Caki2 (cell line): ENCODE measurements around the gene CDK11B. TPM values are rescaled to one million over a fixed set of nuclear protein-coding genes. Genes with fewer than 3 reads are reported as not detected.
"Not testable (repeated sequence)": the region's sequence is repeated elsewhere in the genome, so short reads cannot be mapped to it uniquely, and the experiment has no call there.

Experiments
- DNase-seq: peaks from one replicate; pipeline ENCODE4 v3.0.0-alpha.2; 2015; ENCODE audit warnings: low read depth
- in situ Hi-C: cut with HindIII; loops from 2 replicates; pipeline ENCODE4 v1.10.0; 2016; ENCODE audit warnings: low sequenced_read_pairs, low pct_unique_long_range_greater_than_20kb, mixed read lengths
- total RNA-seq: library from RNA; depleted of rRNA; stranded (reverse); fragments of >200 nt; shearing (Covaris generic); gene quantifications from 2 replicates; pipeline ENCODE4 v1.2.3, GENCODE V29; 2014; ENCODE audit warnings: low replicate concordance

The CDK11B gene
- total RNA-seq, 1 experiment from 2014 or later = 5.5 TPM

DNA sequence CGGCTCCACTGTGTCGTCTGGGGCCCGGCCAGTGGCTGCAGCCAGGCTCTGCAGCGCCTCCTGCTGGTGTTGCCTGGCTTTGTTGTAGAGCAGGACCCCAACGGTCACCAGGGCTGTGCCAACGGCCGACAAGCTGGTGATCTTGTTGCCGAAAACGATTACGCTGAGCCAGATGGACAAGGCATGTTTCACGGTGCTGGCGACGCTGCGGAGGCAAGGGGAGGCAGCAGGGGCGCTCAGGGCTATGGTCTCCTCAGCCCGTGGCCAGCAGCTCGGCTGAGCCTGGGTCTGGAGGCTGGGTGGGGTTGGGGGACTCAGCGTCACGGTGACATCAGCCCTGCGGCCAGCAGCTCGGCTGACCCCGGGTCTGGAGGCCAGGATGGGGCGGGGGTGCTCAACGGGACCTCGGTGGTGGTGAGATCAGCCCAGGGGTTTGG is 7.0 kb upstream of the CDK11B start:
- in situ Hi-C loops = no loop called here
- no peak for DNase-seq

DNA sequence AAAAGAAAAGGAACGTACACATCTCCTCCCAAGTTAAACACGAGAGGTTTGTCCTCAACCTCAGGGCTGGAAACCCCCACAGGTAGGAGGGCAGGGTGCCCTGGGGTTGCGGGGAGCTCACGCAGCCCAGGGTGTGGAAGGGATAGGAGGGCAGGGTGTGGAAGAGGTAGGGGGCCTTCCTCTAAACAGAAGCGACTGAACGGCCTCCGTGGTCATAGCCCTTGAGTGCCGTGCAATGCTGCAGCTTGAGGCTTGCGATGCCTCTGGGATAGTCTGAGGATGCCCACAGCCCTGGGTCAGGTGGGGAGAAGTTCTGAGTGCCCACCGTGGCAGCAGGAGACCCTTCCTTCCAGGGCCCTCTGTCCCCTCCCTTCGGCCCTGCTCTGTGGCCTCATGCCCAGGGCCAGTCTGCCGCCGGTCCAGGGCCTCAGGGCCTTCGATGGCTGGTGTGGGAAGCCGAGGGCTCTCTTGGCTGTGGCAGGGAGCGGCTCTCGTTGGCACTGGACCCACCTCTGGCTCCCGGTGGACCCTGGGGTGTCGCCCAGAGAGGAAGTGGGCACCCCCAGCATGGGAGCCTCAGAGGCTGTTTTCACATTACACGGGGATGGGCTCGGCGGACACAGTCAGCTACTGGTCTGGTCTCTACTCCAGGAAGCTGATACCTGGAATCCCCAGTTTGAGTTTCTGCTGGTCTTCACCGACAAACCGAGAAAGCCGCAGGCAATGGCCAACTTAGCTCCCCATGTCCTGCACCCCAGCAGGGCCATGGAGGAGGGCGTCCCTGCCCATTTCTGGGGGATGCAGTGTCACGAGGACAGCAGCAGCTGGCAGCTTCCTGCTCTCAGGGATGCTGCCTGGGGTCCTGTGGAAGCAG is 6.4 kb upstream of the CDK11B start:
- in situ Hi-C loops = no loop called here
- DNase-seq = no peak

DNA sequence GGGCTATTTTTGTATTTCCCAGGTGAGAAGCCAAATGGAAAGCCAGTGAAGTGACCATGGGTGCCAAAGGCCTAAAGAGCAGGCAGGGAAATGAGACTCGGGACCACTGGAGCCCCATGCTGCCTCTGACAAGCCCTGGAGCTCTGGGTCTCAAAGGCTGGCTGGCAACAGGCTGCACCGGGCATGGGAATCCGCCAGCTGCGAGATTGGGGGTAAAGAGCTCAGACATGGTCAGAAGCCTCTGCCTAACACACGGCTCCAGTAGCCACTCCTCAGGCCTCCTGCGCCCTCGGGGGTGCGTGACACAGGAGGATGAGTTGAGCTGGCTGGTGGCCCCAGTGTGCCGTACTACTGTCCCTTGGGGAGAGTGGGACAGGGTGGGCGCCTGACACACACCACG is 5.5 kb upstream of the CDK11B start:
- DNase-seq, in situ Hi-C loops: not testable (repeated sequence)

DNA sequence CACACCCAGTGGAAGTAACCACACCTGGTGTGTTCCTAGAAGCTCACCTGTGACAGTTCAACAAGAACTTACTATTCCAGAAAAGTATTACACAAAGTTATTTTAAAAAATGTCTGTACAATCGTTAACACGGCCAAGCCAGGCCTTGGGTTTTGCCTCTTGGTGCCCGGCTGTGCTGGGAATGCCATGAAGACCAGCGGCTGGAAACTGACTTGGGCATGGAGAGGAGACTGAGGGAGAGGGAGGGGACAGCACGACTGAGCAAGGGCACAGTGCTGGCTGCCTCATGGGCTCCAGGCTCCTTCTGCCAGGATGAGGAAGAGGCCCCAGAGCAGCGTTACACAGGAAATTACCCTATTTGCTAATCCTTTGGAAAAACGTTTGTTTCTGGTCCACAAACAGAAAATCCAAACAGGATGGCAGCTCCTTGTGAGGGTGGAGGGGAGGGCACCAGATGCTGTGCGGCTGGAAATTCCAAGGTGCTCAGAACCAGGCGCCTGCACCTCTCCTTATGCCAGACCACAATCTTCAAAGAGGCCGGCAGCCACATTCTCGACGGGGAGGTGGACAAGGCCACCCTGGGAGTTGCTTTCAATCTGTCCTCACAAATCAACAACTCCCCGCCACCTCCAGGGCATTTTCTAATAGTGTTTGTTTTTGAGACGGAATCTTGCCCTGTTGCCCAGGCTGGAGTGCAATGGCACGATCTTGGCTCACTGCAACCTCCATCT is 4.2 kb upstream of the CDK11B start:
- DNase-seq, in situ Hi-C loops: not testable (repeated sequence)

DNA sequence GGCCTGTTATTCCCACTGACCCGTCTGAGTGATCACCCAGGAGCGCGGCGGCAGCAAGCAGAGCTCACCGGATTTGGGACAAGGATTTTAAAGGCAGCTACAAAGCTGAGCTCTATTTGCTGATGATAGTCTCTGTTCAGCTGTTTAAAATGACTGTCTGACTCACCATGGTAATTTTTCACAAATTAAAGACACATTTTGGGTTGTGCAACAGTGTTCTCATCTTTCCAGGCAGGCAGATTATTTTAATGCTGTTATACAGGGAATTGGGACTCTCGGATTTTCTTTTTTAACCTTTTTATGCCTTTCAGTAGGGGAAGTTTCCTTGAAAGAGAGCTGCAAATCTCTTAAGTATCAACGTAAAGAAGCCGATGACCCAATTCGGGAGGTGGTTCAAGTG is 3.6 kb upstream of the CDK11B start:
- in situ Hi-C loops, DNase-seq: not testable (repeated sequence)

DNA sequence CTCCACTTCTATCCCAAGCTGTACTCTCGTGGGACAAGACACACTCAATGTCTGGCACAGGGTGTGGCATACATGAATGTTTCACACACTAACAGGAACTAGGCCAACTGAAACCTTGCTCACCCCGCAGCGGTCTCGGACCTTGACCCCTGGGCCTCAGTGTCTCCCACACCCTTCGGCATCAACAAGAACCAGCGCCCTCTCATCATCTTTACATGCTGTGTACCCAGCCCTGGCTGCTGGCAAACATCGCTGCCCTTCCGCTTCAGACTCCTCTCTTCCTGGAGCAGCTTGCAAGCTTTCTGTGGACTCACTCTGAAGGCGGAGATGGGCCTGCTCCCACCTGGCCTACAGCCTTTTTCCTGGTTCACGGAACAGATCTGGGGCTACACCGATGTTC is 10.5 kb downstream of the CDK11B start:
- in situ Hi-C loops, DNase-seq: not testable (repeated sequence)

DNA sequence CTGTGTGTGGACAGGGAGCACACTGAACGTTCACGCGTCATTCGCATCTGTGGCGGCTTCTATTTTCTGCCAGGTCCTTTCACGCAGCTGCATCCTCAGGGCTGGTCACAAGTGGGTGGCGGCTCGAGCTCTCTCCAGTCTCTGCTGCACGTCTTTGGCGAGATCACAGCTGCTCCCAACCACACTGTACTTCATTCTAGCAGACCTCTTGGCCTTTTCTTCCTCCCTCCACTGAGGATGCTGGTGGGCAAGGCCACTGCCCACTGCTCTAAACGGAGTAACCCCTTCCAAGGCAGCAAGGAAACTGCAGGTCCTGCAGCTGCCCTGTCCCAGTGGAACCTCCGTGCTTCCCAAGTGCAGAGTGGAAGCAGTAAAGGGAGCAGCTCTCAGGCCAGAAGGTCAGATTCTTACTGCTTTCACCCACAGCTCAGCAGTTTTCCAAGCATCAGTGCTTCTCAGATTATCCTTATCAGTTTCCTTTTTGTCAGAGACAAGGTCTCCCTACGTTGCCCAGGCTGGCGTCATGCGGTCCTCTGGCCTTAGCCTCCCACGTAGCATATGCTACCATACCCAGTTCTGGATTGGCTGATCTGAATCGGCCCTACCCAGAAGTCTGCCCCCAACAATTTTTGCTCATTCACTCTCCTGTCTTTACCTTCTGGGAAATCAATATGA is 11.1 kb downstream of the CDK11B start:
- DNase-seq, in situ Hi-C loops: not testable (repeated sequence)

DNA sequence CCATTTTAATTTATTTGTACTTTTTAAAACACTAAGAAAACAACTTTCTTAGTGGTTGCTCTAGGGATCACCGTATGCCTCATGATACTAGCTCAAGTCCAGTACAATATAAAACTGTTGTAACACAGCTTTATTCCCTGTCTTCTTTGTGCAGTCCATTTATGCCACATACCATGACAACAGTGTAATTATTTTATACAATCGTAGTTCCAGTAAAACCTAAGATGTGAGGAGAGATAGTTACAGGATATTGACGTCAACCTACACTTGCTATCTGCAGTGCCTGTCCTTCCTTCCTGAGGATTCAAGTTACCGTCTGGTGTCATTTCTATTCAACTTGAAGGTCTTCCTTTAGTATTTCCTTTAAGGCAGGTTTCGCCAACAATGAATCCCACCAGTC is 12.5 kb downstream of the CDK11B start:
- in situ Hi-C loops, DNase-seq: not testable (repeated sequence)

DNA sequence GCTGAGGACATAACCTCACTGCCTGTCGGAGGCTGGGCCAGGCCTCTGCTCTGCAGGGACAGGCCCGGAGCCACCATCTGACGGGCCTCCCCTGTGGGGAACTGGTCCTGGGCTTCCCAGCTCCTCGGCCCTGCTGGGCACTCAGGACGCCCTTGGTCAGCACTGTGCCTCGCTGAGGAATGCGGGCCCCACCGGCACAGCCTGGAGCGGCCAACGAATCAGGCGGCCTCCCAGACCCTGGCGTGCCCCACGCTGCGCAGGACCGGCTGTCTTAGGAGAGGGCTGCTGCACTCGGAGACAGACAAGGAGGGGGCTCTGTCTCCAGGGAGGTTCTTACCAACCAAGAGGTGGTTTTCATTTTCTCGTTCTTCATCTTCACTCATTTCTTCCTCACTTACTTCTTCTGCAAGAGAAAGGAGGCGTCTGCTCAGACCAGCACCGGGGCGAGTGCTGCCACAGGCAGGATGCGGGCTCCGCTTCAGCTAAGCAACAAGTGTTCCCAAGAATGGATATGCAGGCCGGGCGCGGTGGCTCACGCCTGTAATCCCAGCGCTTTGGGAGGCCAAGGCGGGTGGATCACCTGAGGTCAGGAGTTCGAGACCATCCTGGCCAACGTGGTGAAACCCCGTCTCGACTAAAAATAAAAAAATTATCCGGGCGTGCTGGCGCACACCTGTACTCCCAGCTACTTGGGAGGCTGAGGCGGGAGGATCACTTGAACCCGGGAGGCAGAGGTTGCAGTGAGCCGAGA is 17.9 kb downstream of the CDK11B start:
- in situ Hi-C loops, DNase-seq: not testable (repeated sequence)

DNA sequence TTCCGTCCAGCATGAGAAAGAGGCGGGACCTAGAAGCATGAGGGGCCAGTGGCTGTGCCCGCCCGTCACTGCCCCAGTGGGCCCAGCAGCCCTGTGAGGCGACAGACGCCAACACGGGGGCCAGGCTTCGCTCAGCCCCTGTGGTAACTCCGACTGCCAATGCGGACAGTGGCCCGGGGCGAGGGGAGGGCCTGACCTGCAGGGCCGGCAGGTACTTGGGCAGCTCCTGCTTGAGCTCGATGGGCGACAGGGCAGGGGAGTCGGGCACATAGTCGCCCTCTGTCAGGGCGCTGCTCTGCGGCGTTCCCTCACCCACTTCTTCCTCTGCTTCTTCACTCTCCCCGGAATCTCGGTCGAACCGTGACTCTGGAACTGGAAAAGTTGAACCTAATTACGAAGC is 18.7 kb downstream of the CDK11B start:
- in situ Hi-C loops, DNase-seq: not testable (repeated sequence)

DNA sequence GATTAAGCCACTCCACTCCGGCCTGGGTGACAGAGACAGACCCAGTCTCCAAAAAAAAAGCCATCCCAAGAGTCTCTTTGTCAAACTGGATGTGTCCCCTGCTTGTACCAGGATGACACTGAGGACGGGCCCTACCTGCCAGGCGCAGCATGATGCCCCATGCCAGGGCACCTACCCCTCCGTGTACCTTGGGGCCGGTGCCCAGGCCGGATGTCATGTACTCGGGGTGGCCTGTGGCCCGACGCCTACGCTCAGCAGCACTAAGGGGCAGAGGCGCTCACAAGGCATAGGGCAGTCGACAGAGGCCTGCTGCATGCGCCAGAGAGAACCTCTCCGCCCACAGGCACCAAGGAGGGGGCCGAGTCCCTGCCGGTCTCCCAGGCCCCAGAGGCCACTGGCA is 19.4 kb downstream of the CDK11B start:
- in situ Hi-C loops, DNase-seq: not testable (repeated sequence)

DNA sequence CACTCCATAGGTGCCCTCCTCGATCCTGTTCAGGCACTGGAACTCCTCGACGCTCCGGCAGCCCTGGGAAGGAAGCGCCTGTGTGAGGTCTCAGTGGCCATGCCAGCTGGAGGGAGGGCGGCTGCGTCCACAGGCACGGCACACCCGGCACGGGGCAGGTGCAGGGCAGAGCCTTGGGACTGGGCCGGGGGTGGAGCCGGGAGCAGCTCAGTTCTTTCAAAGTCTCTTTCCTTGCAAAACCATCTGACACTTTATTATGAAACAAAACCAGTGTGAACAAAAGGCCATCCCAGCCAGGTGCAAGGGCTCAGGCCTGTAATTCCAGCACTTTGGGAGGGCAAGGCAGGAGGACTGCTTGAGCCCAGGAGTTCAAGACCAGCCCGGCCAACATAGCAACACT is 20.3 kb downstream of the CDK11B start:
- in situ Hi-C loops, DNase-seq: not testable (repeated sequence)

DNA sequence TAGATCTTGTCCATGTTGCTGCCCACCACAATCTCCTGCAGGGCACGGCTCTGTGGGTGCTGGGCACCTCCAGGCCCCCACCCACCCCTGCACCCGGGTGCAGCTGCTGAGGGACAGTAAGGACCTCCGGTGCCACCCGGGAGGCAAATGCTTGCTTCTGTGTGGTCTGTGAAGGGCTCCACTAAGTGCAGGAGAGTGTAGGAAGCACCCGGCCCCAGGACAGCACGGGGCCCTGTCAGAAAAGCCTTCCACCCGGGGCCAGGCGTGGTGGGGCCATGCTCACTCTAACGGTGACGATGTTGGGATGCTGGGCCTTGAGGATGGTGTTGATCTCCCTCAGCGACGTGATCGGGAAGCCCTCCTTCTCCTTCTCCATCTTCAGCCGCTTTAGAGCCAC is 21.3 kb downstream of the CDK11B start:
- in situ Hi-C loops = not testable (repeated sequence)

DNA sequence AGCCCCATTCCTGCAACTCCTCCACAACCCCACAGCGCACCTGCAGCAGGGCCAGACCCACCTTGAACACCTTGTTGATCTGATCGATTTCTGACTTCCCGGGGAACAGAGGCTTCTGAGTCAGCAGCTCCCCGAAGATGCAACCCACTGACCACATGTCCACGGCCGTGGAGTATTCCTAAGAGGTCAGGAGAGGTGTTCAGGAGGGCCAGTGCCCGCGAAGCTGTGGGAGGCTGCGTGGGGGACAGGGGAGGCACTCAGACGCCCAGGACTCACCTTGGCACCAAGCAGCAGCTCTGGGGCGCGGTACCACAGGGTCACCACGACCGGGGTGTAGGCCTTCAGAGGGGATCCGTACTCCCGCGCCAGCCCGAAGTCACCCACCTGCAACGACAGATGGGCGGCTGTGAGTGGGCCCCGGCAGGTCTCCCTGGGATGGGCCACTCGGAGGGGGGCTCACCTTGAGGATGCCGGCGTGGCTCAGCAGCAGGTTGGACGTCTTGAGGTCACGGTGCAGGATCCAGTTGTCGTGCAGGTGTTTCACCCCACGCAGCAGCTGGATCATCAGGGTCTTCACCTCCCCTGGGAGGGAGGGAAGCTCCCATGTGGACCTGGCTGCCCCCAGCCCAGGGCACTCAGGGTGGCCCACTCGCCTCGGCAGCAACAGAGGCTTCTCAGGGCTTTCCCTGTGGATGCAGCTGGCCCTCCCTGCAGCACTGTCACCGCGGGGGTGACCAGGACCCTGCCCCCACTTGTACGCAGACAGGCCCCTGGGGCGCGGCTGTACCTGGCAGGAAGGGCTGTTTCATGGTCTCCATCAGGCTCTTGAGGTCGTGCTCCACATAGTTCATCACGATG is 22.0 kb downstream of the CDK11B start:
- in situ Hi-C loops, DNase-seq: not testable (repeated sequence)

More for the DNA sequence above, 21.3 kb downstream of the CDK11B start:
- not testable (repeated sequence) for DNase-seq

DNA sequence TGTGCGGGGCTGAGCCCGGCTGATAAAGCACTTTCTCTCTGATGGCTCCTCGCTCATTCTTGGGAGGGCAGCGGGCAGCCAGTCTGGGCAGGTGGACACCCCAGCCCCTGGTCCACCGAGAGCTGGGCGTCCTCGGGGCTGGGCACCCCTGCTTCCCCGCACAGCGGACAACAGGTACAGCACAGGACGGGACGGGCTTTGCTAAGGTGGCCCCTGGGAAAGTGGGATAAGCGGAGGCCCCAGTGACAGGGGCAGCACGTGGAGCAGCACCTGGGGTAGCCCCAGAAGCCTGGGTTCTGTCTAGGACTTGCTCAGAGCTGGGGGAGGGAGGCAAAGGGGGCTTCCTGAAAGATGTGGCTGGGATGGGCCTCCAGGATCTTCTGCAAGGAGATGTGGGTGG is 24.2 kb downstream of the CDK11B start:
- in situ Hi-C loops, DNase-seq: not testable (repeated sequence)

DNA sequence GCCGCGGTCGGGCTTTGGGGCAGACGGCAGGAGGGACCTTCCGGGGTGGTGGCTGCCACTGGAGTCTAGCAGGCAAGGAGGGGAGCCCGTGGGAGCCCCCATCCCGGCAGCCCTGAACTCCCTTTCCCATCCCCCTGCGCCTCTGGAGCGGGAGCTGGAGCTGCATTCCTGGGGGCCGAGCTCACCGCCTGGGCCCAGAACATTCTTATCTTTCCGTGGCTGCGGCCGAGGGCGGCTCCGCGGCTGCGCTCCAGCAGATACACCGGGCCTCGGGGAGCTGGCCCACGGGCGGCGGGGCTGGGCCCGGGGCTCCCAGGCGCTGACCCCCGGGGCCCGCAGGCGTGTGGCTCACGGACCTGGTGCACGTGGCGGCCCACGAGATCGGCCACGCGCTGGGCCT is 25.4 kb downstream of the CDK11B start:
- in situ Hi-C loops, DNase-seq: not testable (repeated sequence)

DNA sequence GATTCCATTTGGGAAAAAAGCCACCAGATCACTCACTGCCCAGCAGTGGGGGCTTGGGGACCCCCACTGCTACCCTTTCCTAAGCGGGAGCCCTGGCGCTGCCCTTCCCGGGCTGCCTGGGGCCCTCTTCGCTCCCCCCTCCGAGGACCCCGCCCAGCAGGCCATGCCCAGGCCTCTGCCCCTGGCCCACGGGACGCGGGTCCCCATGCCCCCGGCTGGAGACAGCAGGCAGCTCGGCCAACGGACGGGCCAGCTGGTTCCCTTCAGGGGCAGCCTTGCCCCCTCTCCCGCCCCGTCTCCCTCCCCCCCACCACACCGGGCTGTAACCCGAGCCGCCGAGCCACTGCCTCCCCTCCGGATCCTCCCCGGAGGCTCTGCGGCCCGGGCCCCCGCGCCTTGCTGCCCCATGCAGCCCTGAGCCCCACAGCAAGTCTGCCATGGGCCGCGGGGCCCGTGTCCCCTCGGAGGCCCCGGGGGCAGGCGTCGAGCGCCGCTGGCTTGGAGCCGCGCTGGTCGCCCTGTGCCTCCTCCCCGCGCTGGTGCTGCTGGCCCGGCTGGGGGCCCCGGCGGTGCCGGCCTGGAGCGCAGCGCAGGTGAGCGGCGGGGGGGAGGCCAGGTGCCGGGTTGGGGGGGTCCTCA is 26.9 kb downstream of the CDK11B start, which contains the start of gene MMP23B:
Gene MMP23B, plus strand, starts transcription at position 392 of the 639 bp plus-strand sequence. Its CDS starts 46 bp downstream, at position 438.
- in situ Hi-C loops = no loop called here
- DNase-seq = no peak
